PC-9 (cell line): Measurements from ENCODE around the gene LGR6. TPM values are rescaled to one million over a fixed set of nuclear protein-coding genes. Genes with fewer than 3 reads are reported as not detected.

Source experiments
- BruUV-seq: library from RNA; stranded (reverse); fragments of 400-500 nt; replicated peaks from 2 replicates; lab custom pipeline; 2021; lab: Mats Ljungman, UMichigan
- CTCF ChIA-PET: fragments of 300-600 bp; sonication (Branson Sonifier 250); formaldehyde crosslinking; loops from one replicate; lab custom pipeline; 2022; ENCODE audit warnings: antibody characterized with exemption; lab: Charles Lee
- POLR2A ChIA-PET: fragments of 300-600 bp; sonication (Branson Sonifier 250); formaldehyde crosslinking; loops from one replicate; lab custom pipeline; 2022; ENCODE audit warnings: antibody characterized with exemption; ENCODE audit not compliant: unreplicated experiment; lab: Charles Lee
- DNase-seq, 2 experiments: peaks; one replicate each; pipeline versions ENCODE4 v3.0.0 to v3.0.0-alpha.2; 2015 to 2022; ENCODE audit warnings: mixed read lengths in 1 of 2
- H2AFZ ChIP-seq: fragments of 200-600 bp; sonication (generic); 2 replicates; pipeline ENCODE4 v1.8.1; 2017; ENCODE audit warnings: antibody characterized with exemption
- H3F3A ChIP-seq: fragments of 200-600 bp; sonication (generic); 2 replicates; pipeline ENCODE4 v1.8.1; 2017; ENCODE audit warnings: antibody characterized with exemption, mild to moderate bottlenecking, low read depth; ENCODE audit not compliant: insufficient read depth
- H3K27ac ChIP-seq: fragments of 200-600 bp; sonication (generic); 2 replicates; pipeline ENCODE4 v1.6.1; 2016; ENCODE audit warnings: mixed run types
- H3K27me3 ChIP-seq: fragments of 200-600 bp; sonication (generic); 2 replicates; pipeline ENCODE4 v1.6.1; 2016; ENCODE audit warnings: low read depth, mixed run types; ENCODE audit not compliant: insufficient read depth
- H3K36me3 ChIP-seq: fragments of 200-600 bp; sonication (generic); 2 replicates; pipeline ENCODE4 v1.6.1; 2016; ENCODE audit warnings: low read depth, mixed run types
- H3K4me1 ChIP-seq: fragments of 200-600 bp; sonication (generic); replicated peaks from 2 replicates; pipeline ENCODE4 v1.6.1; 2016; ENCODE audit warnings: mixed run types; ENCODE audit not compliant: insufficient read depth
- H3K4me2 ChIP-seq: fragments of 200-600 bp; sonication (generic); 2 replicates; pipeline ENCODE4 v1.6.1; 2017; ENCODE audit warnings: mixed run types
- H3K4me3 ChIP-seq: fragments of 200-600 bp; sonication (generic); 2 replicates; pipeline ENCODE4 v1.6.1; 2016; ENCODE audit warnings: mixed run types
- H3K79me2 ChIP-seq: fragments of 200-600 bp; sonication (generic); 2 replicates; pipeline ENCODE4 v1.6.1; 2017; ENCODE audit warnings: low read depth, mixed run types
- H3K9me2 ChIP-seq: fragments of 200-600 bp; sonication (generic); 2 replicates; pipeline ENCODE4 v1.8.1; 2017; ENCODE audit warnings: mild to moderate bottlenecking; ENCODE audit not compliant: insufficient read depth
- H3K9me3 ChIP-seq: fragments of 200-600 bp; sonication (generic); 2 replicates; pipeline ENCODE4 v1.8.1; 2016; ENCODE audit warnings: low read depth; ENCODE audit not compliant: insufficient read depth
- H4K20me1 ChIP-seq: fragments of 200-600 bp; sonication (generic); 2 replicates; pipeline ENCODE4 v1.8.1; 2017; ENCODE audit not compliant: insufficient read depth
- EZH2 ChIP-seq: fragments of 200-600 bp; sonication (generic); IDR thresholded peaks from 2 replicates; pipeline ENCODE4 v1.8.0; 2017; ENCODE audit warnings: antibody characterized with exemption, low read depth
- intact Hi-C: fragments of 100-400 bp; cut with micrococcal nuclease; formaldehyde crosslinking; loops from one replicate; pipeline ENCODE4 v1.10.0; 2022; ENCODE audit not compliant: unreplicated experiment
- total RNA-seq: library from RNA; stranded (reverse); gene quantifications from 2 replicates; pipeline ENCODE4 v1.2.3, GENCODE V29; 2021
- TF ChIP-seq, protein P1 (sequence below): fragments of 200-600 bp; sonication (generic); conservative IDR thresholded peaks from 2 replicates; pipeline ENCODE4 v1.6.1; 2017; ENCODE audit warnings: mixed run types, antibody characterized with exemption, mild to moderate bottlenecking, moderate library complexity

LGR6 gene
- total RNA-seq, 1 experiment from 2014 or later = 5.6 TPM

DNA sequence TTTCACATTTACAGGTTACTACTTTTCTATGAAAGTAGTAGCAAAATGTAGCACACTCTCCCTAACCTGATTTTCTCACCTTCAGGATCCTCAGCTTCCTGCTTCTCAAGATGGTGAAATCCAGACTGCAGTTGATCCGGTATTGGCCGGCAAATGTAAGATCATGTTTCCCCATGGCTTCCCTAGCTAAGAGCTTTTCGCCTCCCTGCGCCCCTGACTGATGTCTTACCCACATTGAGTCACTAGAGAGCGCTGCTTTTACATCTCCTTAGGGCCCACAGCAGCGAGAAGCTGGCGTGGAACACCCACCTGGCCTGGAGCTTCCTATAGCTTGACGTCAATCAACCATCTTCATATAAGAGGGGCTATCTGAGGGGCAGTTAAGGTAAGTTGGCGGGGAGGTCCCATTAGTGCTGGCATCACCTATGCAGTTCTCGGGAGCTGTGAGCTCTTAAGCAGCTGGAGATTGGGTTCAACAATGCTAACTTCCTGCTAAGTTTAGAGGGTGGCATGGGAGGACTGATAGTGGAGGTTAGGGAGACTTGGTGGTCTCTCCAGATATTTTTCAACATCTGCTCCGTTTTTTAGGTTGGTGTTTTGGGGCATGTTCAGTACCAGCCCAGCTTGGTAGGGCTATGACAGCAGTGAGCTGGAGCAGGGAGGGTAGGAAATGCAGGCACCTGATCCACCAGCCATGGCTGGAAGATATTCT lies 38.7 kb upstream of the LGR6 start:
- no peaks in the 10 kb centered on the region for H4K20me1 ChIP-seq
- no peak overlapping the region for H2AFZ ChIP-seq
- TF ChIP-seq, protein P1, sequence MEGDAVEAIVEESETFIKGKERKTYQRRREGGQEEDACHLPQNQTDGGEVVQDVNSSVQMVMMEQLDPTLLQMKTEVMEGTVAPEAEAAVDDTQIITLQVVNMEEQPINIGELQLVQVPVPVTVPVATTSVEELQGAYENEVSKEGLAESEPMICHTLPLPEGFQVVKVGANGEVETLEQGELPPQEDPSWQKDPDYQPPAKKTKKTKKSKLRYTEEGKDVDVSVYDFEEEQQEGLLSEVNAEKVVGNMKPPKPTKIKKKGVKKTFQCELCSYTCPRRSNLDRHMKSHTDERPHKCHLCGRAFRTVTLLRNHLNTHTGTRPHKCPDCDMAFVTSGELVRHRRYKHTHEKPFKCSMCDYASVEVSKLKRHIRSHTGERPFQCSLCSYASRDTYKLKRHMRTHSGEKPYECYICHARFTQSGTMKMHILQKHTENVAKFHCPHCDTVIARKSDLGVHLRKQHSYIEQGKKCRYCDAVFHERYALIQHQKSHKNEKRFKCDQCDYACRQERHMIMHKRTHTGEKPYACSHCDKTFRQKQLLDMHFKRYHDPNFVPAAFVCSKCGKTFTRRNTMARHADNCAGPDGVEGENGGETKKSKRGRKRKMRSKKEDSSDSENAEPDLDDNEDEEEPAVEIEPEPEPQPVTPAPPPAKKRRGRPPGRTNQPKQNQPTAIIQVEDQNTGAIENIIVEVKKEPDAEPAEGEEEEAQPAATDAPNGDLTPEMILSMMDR = peak; percentile 54; the same call in 1 of the 2 replicates
- no peak for TF ChIP-seq EZH2
- H3K9me2 ChIP-seq = no peaks in the 10 kb centered on the region
- intact Hi-C loops = no loop called here
- peak overlapping the region; percentile 37 for H3K4me2 ChIP-seq
- H3K4me3 ChIP-seq = no peak overlapping the region
- H3K4me1 ChIP-seq = peaks cover 12% of the 10 kb centered on the region
- H3F3A ChIP-seq = peaks cover 10% of the 10 kb centered on the region
- no peaks in the 10 kb centered on the region for H3K36me3 ChIP-seq
- ChIA-PET CTCF (no interaction called here), POLR2A (no interaction called here)
- no peaks in the 10 kb centered on the region for H3K79me2 ChIP-seq
- DNase-seq = peak; percentile 46 to 70
- no peaks in the 10 kb centered on the region for H3K9me3 ChIP-seq
- no TSS peak for BruUV-seq
- no peak overlapping the region for H3K27ac ChIP-seq
- H3K27me3 ChIP-seq = no peaks in the 10 kb centered on the region

DNA sequence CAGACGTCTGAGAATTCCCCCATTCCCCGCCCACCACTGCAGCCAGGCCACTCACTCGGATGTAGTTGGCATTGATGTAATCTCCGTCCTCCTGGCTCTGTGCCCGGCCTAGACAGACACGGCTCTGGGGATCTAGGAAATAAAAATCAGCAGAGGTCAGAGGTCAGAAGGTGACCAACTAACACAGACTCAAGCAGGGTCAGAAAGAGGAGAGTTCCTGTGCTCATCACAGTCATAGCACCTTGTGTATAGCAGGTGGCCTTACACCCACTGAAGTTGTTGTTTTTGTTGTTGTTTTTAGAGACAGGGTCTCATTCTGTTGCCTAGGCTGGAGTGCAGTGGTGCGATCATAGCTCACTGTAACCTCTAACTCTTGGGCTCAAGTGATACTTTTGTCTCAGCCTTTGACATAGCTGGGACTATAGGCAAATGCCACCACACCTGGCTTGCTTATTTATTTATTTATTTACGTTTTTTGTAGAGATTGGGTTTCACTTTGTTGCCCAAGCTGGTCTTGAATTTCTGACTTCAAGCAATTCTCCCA lies 38.0 kb upstream of the LGR6 start:
- H3K27ac ChIP-seq = no peak overlapping the region
- H3K27me3 ChIP-seq = no peaks in the 10 kb centered on the region
- no peaks in the 10 kb centered on the region for H3K9me3 ChIP-seq
- TF ChIP-seq, protein P1 = no peak
- TF ChIP-seq EZH2 = no peak
- H3K36me3 ChIP-seq = no peaks in the 10 kb centered on the region
- H3K4me1 ChIP-seq = peaks cover 12% of the 10 kb centered on the region
- intact Hi-C loops = no loop called here
- H4K20me1 ChIP-seq = no peaks in the 10 kb centered on the region
- peak overlapping the region; percentile 37 for H3K4me2 ChIP-seq
- peaks cover 10% of the 10 kb centered on the region for H3F3A ChIP-seq
- H2AFZ ChIP-seq = no peak overlapping the region
- ChIA-PET CTCF (no interaction called here), POLR2A (no interaction called here)
- no TSS peak for BruUV-seq
- H3K4me3 ChIP-seq = no peak overlapping the region
- no peaks in the 10 kb centered on the region for H3K9me2 ChIP-seq
- H3K79me2 ChIP-seq = no peaks in the 10 kb centered on the region
- peak; percentile 67 to 70 for DNase-seq

DNA sequence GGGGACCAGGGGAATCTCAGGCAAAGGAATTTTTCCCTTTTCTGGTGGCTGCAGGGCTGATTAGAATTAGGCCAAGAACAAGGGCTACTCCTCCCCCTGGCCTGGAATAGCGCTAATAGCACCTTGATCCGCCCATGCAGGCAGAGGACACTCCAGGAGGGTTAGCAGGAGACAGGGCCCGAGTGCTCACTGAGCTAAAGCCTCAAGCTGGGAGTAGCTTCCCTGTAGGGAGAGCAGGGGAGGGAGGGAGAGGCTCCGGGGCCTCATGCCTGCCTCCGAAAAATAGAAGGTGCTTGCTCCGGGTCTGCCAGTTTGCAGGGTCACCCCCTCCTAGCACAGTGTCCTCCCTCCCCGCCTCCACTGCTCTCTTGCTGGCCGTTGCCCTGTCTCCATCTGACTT lies 37.0 kb upstream of the LGR6 start:
- H3K27me3 ChIP-seq = no peaks in the 10 kb centered on the region
- no peak overlapping the region for H3K4me3 ChIP-seq
- H3K36me3 ChIP-seq = no peaks in the 10 kb centered on the region
- H3K4me1 ChIP-seq = peaks cover 12% of the 10 kb centered on the region
- intact Hi-C loops = no loop called here
- ChIA-PET POLR2A (interaction anchor here (0.6 to 0.7 kb wide), 2 partner anchors 169 to 515 kb away, joined by 3 to 5 read pairs; no protein-coding TSS in a partner anchor), CTCF (interaction anchor here (0.6 kb wide), 1 partner anchor 83 kb away, joined by 7 read pairs; no protein-coding TSS in a partner anchor)
- H3K27ac ChIP-seq = no peak overlapping the region
- no peaks in the 10 kb centered on the region for H3K9me2 ChIP-seq
- no peaks in the 10 kb centered on the region for H3K9me3 ChIP-seq
- no peak overlapping the region for H2AFZ ChIP-seq
- H3K4me2 ChIP-seq = no peak overlapping the region
- no peaks in the 10 kb centered on the region for H3K79me2 ChIP-seq
- no peak for TF ChIP-seq EZH2
- TF ChIP-seq, protein P1 = no peak
- no peaks in the 10 kb centered on the region for H4K20me1 ChIP-seq
- H3F3A ChIP-seq = peaks cover 10% of the 10 kb centered on the region
- DNase-seq = no peak
- no TSS peak for BruUV-seq
